ENCODE measurements around the gene HS3ST1. TPM values are rescaled to one million over a fixed set of nuclear protein-coding genes. Genes with fewer than 3 reads are reported as not detected.

Gene HS3ST1
- total RNA-seq (2014; rRNA removed; shearing (Covaris generic)) = not detected in 2 replicates

GRCh38 chr4:11428231-11428898 is at the start of gene HS3ST1:
HS3ST1 (minus strand) TSS chr4:11428894; CDS start chr4:11400005, 28,889 bp downstream.
- Histone ChIP-seq H3K27me3 (replicated peaks) (no peaks in the 10 kb centered on the region), H3K9me3 (replicated peaks) (no peaks in the 10 kb centered on the region), H3K36me3 (no peaks in the 10 kb centered on the region), H3K4me1 (replicated peaks) (no peaks in the 10 kb centered on the region), H3K4me3 (no peak within 1 kb of the TSS), H3K27ac (no peak within 1 kb of the TSS)
- DNase-seq (ENCODE audit: low read depth in 1 of 2, low spot score in 2 of 2) = no peak

GRCh38 chr4:11475871-11476270 is 47.2 kb upstream of the HS3ST1 start:
- DNase-seq (ENCODE audit: low read depth in 1 of 2, low spot score in 2 of 2) = no peak
- H3K4me3 ChIP-seq = no peak overlapping the region
- no peak overlapping the region for H3K27ac ChIP-seq
- H3K4me1 ChIP-seq (replicated peaks) = no peaks in the 10 kb centered on the region
- H3K9me3 ChIP-seq (replicated peaks) = no peaks in the 10 kb centered on the region
- H3K36me3 ChIP-seq = no peaks in the 10 kb centered on the region
- no peaks in the 10 kb centered on the region for H3K27me3 ChIP-seq (replicated peaks)

GRCh38 chr4:11474146-11474545 is 45.5 kb upstream of the HS3ST1 start:
- Histone ChIP-seq H3K36me3 (no peaks in the 10 kb centered on the region), H3K9me3 (replicated peaks) (no peaks in the 10 kb centered on the region), H3K27me3 (replicated peaks) (no peaks in the 10 kb centered on the region), H3K4me1 (replicated peaks) (no peaks in the 10 kb centered on the region), H3K4me3 (no peak overlapping the region), H3K27ac (no peak overlapping the region)
- DNase-seq (ENCODE audit: low read depth in 1 of 2, low spot score in 2 of 2) = no peak

GRCh38 chr4:11472535-11472934 is 43.8 kb upstream of the HS3ST1 start:
- no peaks in the 10 kb centered on the region for H3K9me3 ChIP-seq (replicated peaks)
- H3K4me3 ChIP-seq = no peak overlapping the region
- no peaks in the 10 kb centered on the region for H3K4me1 ChIP-seq (replicated peaks)
- no peaks in the 10 kb centered on the region for H3K36me3 ChIP-seq
- H3K27me3 ChIP-seq (replicated peaks) = no peaks in the 10 kb centered on the region
- H3K27ac ChIP-seq = no peak overlapping the region
- no peak for DNase-seq (ENCODE audit: low read depth in 1 of 2, low spot score in 2 of 2)

GRCh38 chr4:11471618-11472017 is 42.9 kb upstream of the HS3ST1 start:
- no peak overlapping the region for H3K4me3 ChIP-seq
- no peaks in the 10 kb centered on the region for H3K9me3 ChIP-seq (replicated peaks)
- H3K27ac ChIP-seq = no peak overlapping the region
- DNase-seq (ENCODE audit: low read depth in 1 of 2, low spot score in 2 of 2) = no peak
- no peaks in the 10 kb centered on the region for H3K27me3 ChIP-seq (replicated peaks)
- no peaks in the 10 kb centered on the region for H3K4me1 ChIP-seq (replicated peaks)
- H3K36me3 ChIP-seq = no peaks in the 10 kb centered on the region

GRCh38 chr4:11471046-11471441 is 42.4 kb upstream of the HS3ST1 start:
- Histone ChIP-seq H3K4me3 (no peak overlapping the region), H3K9me3 (replicated peaks) (no peaks in the 10 kb centered on the region), H3K36me3 (no peaks in the 10 kb centered on the region), H3K27me3 (replicated peaks) (no peaks in the 10 kb centered on the region), H3K4me1 (replicated peaks) (no peaks in the 10 kb centered on the region), H3K27ac (no peak overlapping the region)
- DNase-seq (ENCODE audit: low read depth in 1 of 2, low spot score in 2 of 2) = no peak

- H3K4me3 ChIP-seq = no peak overlapping the region
- no peak for DNase-seq (ENCODE audit: low read depth in 1 of 2, low spot score in 2 of 2)
Observed at GRCh38 chr4:11470438-11471045, 41.8 kb upstream of the HS3ST1 start.

GRCh38 chr4:11469650-11470437 is 41.1 kb upstream of the HS3ST1 start:
- H3K27me3 ChIP-seq (replicated peaks) = no peaks in the 10 kb centered on the region
- no peak overlapping the region for H3K27ac ChIP-seq
- no peaks in the 10 kb centered on the region for H3K9me3 ChIP-seq (replicated peaks)
- DNase-seq (ENCODE audit: low read depth in 1 of 2, low spot score in 2 of 2) = no peak
- H3K4me3 ChIP-seq = no peak overlapping the region
- no peaks in the 10 kb centered on the region for H3K36me3 ChIP-seq
- H3K4me1 ChIP-seq (replicated peaks) = no peaks in the 10 kb centered on the region

More at GRCh38 chr4:11470438-11471045, 41.8 kb upstream of the HS3ST1 start:
- H3K27me3 ChIP-seq (replicated peaks) = no peaks in the 10 kb centered on the region
- no peaks in the 10 kb centered on the region for H3K9me3 ChIP-seq (replicated peaks)
- H3K27ac ChIP-seq = no peak overlapping the region
- no peaks in the 10 kb centered on the region for H3K4me1 ChIP-seq (replicated peaks)
- H3K36me3 ChIP-seq = no peaks in the 10 kb centered on the region

GRCh38 chr4:11468901-11469300 is 40.2 kb upstream of the HS3ST1 start:
- no peak overlapping the region for H3K27ac ChIP-seq
- no peak for DNase-seq (ENCODE audit: low read depth in 1 of 2, low spot score in 2 of 2)
- H3K4me1 ChIP-seq (replicated peaks) = no peaks in the 10 kb centered on the region
- no peaks in the 10 kb centered on the region for H3K36me3 ChIP-seq
- H3K4me3 ChIP-seq = no peak overlapping the region
- no peaks in the 10 kb centered on the region for H3K27me3 ChIP-seq (replicated peaks)
- no peaks in the 10 kb centered on the region for H3K9me3 ChIP-seq (replicated peaks)

- H3K4me1 ChIP-seq (replicated peaks) = no peaks in the 10 kb centered on the region
- no peaks in the 10 kb centered on the region for H3K36me3 ChIP-seq
- H3K27me3 ChIP-seq (replicated peaks) = no peaks in the 10 kb centered on the region
- H3K4me3 ChIP-seq = no peak overlapping the region
- no peak overlapping the region for H3K27ac ChIP-seq
- no peaks in the 10 kb centered on the region for H3K9me3 ChIP-seq (replicated peaks)
- no peak for DNase-seq (ENCODE audit: low read depth in 1 of 2, low spot score in 2 of 2)
Observed at GRCh38 chr4:11467931-11468330, 39.2 kb upstream of the HS3ST1 start.

GRCh38 chr4:11463707-11464106 is 35.0 kb upstream of the HS3ST1 start:
- Histone ChIP-seq H3K27ac (no peak overlapping the region), H3K4me1 (replicated peaks) (no peaks in the 10 kb centered on the region), H3K27me3 (replicated peaks) (no peaks in the 10 kb centered on the region), H3K36me3 (no peaks in the 10 kb centered on the region), H3K9me3 (replicated peaks) (no peaks in the 10 kb centered on the region), H3K4me3 (no peak overlapping the region)
- DNase-seq (ENCODE audit: low read depth in 1 of 2, low spot score in 2 of 2) = no peak

GRCh38 chr4:11456401-11456800 is 27.7 kb upstream of the HS3ST1 start:
- Histone ChIP-seq H3K27ac (no peak overlapping the region), H3K4me1 (replicated peaks) (no peaks in the 10 kb centered on the region), H3K27me3 (replicated peaks) (no peaks in the 10 kb centered on the region)

GRCh38 chr4:11455201-11455835 is 26.6 kb upstream of the HS3ST1 start:
- Histone ChIP-seq H3K27ac (no peak overlapping the region), H3K36me3 (no peaks in the 10 kb centered on the region), H3K4me3 (no peak overlapping the region), H3K27me3 (replicated peaks) (no peaks in the 10 kb centered on the region), H3K4me1 (replicated peaks) (no peaks in the 10 kb centered on the region), H3K9me3 (replicated peaks) (no peaks in the 10 kb centered on the region)
- DNase-seq (ENCODE audit: low read depth in 1 of 2, low spot score in 2 of 2) = no peak

More at GRCh38 chr4:11456401-11456800, 27.7 kb upstream of the HS3ST1 start:
- no peak overlapping the region for H3K4me3 ChIP-seq
- DNase-seq (ENCODE audit: low read depth in 1 of 2, low spot score in 2 of 2) = no peak
- H3K36me3 ChIP-seq = no peaks in the 10 kb centered on the region
- no peaks in the 10 kb centered on the region for H3K9me3 ChIP-seq (replicated peaks)

- Histone ChIP-seq H3K4me3 (no peak overlapping the region), H3K4me1 (replicated peaks) (no peaks in the 10 kb centered on the region), H3K27ac (no peak overlapping the region), H3K36me3 (no peaks in the 10 kb centered on the region), H3K27me3 (replicated peaks) (no peaks in the 10 kb centered on the region), H3K9me3 (replicated peaks) (no peaks in the 10 kb centered on the region)
- DNase-seq (ENCODE audit: low read depth in 1 of 2, low spot score in 2 of 2) = no peak
Observed at GRCh38 chr4:11451716-11452115, 23.0 kb upstream of the HS3ST1 start.

Data from SJSA1 (cell line).